ENCODE measurements around the gene GOLIM4.

DNA sequence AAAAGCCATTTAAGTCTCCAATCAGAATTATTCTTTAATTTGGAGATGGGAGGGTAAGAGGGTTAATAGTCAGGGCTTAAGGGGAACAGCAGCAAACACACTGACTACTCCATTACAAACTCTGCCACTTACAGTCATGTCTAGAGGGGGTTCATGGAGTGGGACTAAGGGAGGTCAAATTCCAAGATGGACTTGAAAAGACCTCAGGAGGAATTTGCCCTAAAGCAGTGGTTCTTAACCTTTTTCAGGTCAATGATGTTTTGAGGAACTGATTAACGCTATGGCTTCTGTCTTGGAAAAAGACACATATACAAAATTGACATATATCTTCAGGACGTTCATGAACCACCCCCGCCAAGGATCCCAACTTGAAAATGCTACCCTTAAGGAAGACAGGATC lies 13.9 kb downstream of the GOLIM4 start:
- TF ChIP-seq, protein P1, sequence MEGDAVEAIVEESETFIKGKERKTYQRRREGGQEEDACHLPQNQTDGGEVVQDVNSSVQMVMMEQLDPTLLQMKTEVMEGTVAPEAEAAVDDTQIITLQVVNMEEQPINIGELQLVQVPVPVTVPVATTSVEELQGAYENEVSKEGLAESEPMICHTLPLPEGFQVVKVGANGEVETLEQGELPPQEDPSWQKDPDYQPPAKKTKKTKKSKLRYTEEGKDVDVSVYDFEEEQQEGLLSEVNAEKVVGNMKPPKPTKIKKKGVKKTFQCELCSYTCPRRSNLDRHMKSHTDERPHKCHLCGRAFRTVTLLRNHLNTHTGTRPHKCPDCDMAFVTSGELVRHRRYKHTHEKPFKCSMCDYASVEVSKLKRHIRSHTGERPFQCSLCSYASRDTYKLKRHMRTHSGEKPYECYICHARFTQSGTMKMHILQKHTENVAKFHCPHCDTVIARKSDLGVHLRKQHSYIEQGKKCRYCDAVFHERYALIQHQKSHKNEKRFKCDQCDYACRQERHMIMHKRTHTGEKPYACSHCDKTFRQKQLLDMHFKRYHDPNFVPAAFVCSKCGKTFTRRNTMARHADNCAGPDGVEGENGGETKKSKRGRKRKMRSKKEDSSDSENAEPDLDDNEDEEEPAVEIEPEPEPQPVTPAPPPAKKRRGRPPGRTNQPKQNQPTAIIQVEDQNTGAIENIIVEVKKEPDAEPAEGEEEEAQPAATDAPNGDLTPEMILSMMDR (IDR thresholded peaks at IDR 0.05) = no peak
- TF ChIP-seq POLR2A (IDR thresholded peaks at IDR 0.05) = no peak

All from esophagus squamous epithelium (tissue), 4 donors.